Measurements from ENCODE around the gene ERC1.

The ERC1 gene

DNA sequence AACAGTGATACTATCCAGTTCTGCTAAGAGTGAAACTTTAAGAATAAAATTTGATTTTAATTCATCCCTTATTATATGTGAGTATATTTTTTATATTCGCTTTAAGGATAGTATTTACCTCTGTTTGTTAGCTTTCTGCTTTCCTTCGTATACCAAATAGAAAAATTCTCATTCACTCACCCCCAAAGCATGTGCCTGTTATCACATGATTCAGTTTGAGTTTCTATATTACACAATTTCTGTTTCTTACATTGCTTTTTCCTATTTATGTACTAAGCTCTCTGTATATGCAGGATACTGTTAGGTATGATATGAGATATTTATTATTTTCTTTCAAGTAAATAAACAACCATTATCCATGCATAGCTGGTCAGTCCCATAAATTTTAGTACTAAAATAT is 328.2 kb downstream of the ERC1 start:
- Histone ChIP-seq H2AFZ (ENCODE audit: low read depth) (no peak overlapping the region), H4K20me1 (ENCODE audit: insufficient read depth) (no peaks in the 10 kb centered on the region), H3K4me3 (IDR thresholded peaks at IDR 0.05; ENCODE audit: insufficient read depth, low read depth, low read length) (no peak overlapping the region), H3K27me3 (ENCODE audit: insufficient read depth, low read depth) (no peaks in the 10 kb centered on the region), H3K27ac (peak overlapping the region; percentile 53; the same call in 1 of the 2 replicates), H3K4me1 (ENCODE audit: low read depth, poor library complexity, severe bottlenecking) (peaks cover 46% of the 10 kb centered on the region), H3K4me2 (peak overlapping the region; percentile 61), H3K79me2 (ENCODE audit: insufficient read depth, low read depth) (no peaks in the 10 kb centered on the region), H3K36me3 (ENCODE audit: insufficient read depth) (no peaks in the 10 kb centered on the region), H3K9ac (peak overlapping the region; percentile 26; the same call in 1 of the 2 replicates)
- TF ChIP-seq, protein P1, sequence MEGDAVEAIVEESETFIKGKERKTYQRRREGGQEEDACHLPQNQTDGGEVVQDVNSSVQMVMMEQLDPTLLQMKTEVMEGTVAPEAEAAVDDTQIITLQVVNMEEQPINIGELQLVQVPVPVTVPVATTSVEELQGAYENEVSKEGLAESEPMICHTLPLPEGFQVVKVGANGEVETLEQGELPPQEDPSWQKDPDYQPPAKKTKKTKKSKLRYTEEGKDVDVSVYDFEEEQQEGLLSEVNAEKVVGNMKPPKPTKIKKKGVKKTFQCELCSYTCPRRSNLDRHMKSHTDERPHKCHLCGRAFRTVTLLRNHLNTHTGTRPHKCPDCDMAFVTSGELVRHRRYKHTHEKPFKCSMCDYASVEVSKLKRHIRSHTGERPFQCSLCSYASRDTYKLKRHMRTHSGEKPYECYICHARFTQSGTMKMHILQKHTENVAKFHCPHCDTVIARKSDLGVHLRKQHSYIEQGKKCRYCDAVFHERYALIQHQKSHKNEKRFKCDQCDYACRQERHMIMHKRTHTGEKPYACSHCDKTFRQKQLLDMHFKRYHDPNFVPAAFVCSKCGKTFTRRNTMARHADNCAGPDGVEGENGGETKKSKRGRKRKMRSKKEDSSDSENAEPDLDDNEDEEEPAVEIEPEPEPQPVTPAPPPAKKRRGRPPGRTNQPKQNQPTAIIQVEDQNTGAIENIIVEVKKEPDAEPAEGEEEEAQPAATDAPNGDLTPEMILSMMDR (conservative IDR thresholded peaks at IDR 0.05; ENCODE audit: low read depth, low read length), result no peak

DNA sequence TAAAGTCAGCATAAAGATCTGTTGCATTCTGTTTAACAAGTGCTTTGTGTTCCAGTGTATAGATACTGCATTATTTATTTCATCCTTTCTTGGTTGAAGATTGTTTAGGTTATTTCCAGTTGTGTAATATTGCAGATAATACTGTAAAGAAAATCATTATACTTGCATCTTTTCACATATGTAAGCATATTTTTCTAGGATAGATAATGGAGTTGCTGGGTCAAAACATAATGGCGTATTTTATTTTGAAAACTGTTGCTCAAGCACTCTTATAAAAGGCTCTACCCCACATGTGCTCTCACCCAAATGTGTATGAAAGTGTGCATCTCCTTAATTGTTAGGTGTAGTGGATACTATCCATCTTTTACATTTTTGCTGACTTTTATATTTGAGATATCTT is 329.0 kb downstream of the ERC1 start:
- Histone ChIP-seq H3K9ac (no peak overlapping the region), H3K79me2 (ENCODE audit: insufficient read depth, low read depth) (no peaks in the 10 kb centered on the region), H3K27me3 (ENCODE audit: insufficient read depth, low read depth) (no peaks in the 10 kb centered on the region), H4K20me1 (ENCODE audit: insufficient read depth) (no peaks in the 10 kb centered on the region), H2AFZ (ENCODE audit: low read depth) (no peak overlapping the region), H3K4me3 (IDR thresholded peaks at IDR 0.05; ENCODE audit: insufficient read depth, low read depth, low read length) (no peak overlapping the region), H3K4me1 (ENCODE audit: low read depth, poor library complexity, severe bottlenecking) (peaks cover 53% of the 10 kb centered on the region), H3K36me3 (ENCODE audit: insufficient read depth) (no peaks in the 10 kb centered on the region), H3K27ac (no peak overlapping the region), H3K4me2 (peak overlapping the region; percentile 61; the same call in 1 of the 2 replicates)
- TF ChIP-seq, protein P1 (conservative IDR thresholded peaks at IDR 0.05; ENCODE audit: low read depth, low read length), result no peak

DNA sequence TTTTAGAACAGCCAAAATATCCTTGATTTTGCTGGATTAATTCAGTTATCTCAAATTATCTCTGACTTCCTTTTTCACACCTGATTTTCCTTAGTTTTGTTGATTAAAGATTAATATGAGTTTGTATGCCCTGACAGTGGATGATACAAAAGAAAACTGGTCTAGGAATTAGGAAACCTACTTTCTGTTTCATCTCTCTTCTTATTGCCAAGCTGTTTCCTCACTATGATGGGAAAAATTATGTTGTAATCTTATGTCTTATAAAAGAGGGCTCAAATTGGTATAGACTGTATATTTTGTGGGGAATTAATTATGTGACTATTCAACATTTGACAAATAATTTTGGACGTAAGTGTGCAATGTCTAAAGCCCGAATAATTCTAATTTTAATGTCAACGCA is 331.8 kb downstream of the ERC1 start:
- no peak overlapping the region for H3K9ac ChIP-seq
- H3K4me2 ChIP-seq, result no peak overlapping the region
- no peak overlapping the region for H2AFZ ChIP-seq (ENCODE audit: low read depth)
- no peak overlapping the region for H3K27ac ChIP-seq
- TF ChIP-seq, protein P1 (conservative IDR thresholded peaks at IDR 0.05; ENCODE audit: low read depth, low read length), result no peak
- H3K27me3 ChIP-seq (ENCODE audit: insufficient read depth, low read depth), result no peaks in the 10 kb centered on the region
- H3K36me3 ChIP-seq (ENCODE audit: insufficient read depth), result no peaks in the 10 kb centered on the region
- H3K4me1 ChIP-seq (ENCODE audit: low read depth, poor library complexity, severe bottlenecking), result peaks cover 57% of the 10 kb centered on the region
- no peak overlapping the region for H3K4me3 ChIP-seq (IDR thresholded peaks at IDR 0.05; ENCODE audit: insufficient read depth, low read depth, low read length)
- H3K79me2 ChIP-seq (ENCODE audit: insufficient read depth, low read depth), result no peaks in the 10 kb centered on the region
- H4K20me1 ChIP-seq (ENCODE audit: insufficient read depth), result no peaks in the 10 kb centered on the region

DNA sequence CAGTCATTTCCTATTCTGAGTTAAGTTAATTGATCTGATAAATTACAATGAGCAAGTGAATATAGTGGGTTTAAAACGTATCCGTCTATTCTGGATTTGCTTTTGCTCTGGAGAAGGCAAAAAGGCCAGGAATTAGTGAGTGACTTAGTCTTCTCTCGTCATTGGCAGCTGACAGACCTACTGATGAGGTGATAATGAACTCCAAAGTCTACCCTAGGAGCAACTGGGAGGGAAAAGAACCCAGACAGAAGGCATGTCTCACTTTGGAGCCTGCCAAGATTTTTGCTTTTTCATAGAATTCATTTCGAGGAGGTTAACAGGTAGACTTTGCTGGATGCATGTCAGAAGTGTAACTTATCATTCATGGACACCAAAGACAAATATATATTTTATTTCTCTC is 333.1 kb downstream of the ERC1 start:
- peaks cover 44% of the 10 kb centered on the region for H3K4me1 ChIP-seq (ENCODE audit: low read depth, poor library complexity, severe bottlenecking)
- H3K4me3 ChIP-seq (IDR thresholded peaks at IDR 0.05; ENCODE audit: insufficient read depth, low read depth, low read length), result no peak overlapping the region
- no peaks in the 10 kb centered on the region for H3K36me3 ChIP-seq (ENCODE audit: insufficient read depth)
- TF ChIP-seq, protein P1 (conservative IDR thresholded peaks at IDR 0.05; ENCODE audit: low read depth, low read length), result no peak
- no peak overlapping the region for H2AFZ ChIP-seq (ENCODE audit: low read depth)
- H3K4me2 ChIP-seq, result no peak overlapping the region
- H3K9ac ChIP-seq, result no peak overlapping the region
- H3K27ac ChIP-seq, result no peak overlapping the region
- H4K20me1 ChIP-seq (ENCODE audit: insufficient read depth), result no peaks in the 10 kb centered on the region
- no peaks in the 10 kb centered on the region for H3K79me2 ChIP-seq (ENCODE audit: insufficient read depth, low read depth)
- no peaks in the 10 kb centered on the region for H3K27me3 ChIP-seq (ENCODE audit: insufficient read depth, low read depth)
